HUES64 (cell line): Measurements from ENCODE around the gene AIRE.

Source experiments
- H3K27ac ChIP-seq: 2 replicates; pipeline ENCODE4 v1.7.0; 2013; ENCODE audit warnings: low read depth, low read length, inconsistent platforms
- H3K27me3 ChIP-seq: 2 replicates; pipeline ENCODE4 v1.6.1; 2013; ENCODE audit warnings: mild to moderate bottlenecking, low read length; ENCODE audit not compliant: insufficient read depth
- H3K36me3 ChIP-seq: 2 replicates; pipeline ENCODE4 v1.6.1; 2013; ENCODE audit warnings: mild to moderate bottlenecking, low read length; ENCODE audit not compliant: insufficient read depth
- H3K4me1 ChIP-seq: 2 replicates; pipeline ENCODE4 v1.6.1; 2013; ENCODE audit warnings: mild to moderate bottlenecking, low read length, moderate library complexity; ENCODE audit not compliant: insufficient read depth
- H3K4me3 ChIP-seq: 2 replicates; pipeline ENCODE4 v1.5.1; 2013; ENCODE audit warnings: mild to moderate bottlenecking, low read length, moderate library complexity
- H3K9ac ChIP-seq: 2 replicates; pipeline ENCODE4 v1.6.1; 2013; ENCODE audit warnings: mild to moderate bottlenecking, low read depth, low read length
- H3K9me3 ChIP-seq: 2 replicates; pipeline ENCODE4 v1.6.1; 2013; ENCODE audit warnings: low read depth, low read length; ENCODE audit not compliant: insufficient read depth
- WGBS: fragments of 150-250, 120-280 bp; methylation state at CpG from one replicate; pipeline ENCODE4 v1.1.7; 2013; ENCODE audit warnings: missing lambda C conversion rate; 5-methylcytosine and 5-hydroxymethylcytosine counted together

Gene AIRE

GRCh38 chr21:44321846-44322450, 36.3 kb downstream of the AIRE start:
- no peaks in the 10 kb centered on the region for H3K27me3 ChIP-seq
- 95% methylated on average over 23 of the region's 23 CpGs for WGBS
- no peaks in the 10 kb centered on the region for H3K9me3 ChIP-seq
- H3K36me3 ChIP-seq = peaks cover 59% of the 10 kb centered on the region
- no peak overlapping the region for H3K4me3 ChIP-seq
- H3K4me1 ChIP-seq = no peaks in the 10 kb centered on the region
- H3K27ac ChIP-seq = no peak overlapping the region
- H3K9ac ChIP-seq = no peak overlapping the region; the same call in 1 of the 2 replicates

- H3K27ac ChIP-seq = no peak overlapping the region
- H3K4me3 ChIP-seq = no peak overlapping the region
- no peaks in the 10 kb centered on the region for H3K27me3 ChIP-seq
- H3K9me3 ChIP-seq = no peaks in the 10 kb centered on the region
- H3K4me1 ChIP-seq = no peaks in the 10 kb centered on the region
- no peak overlapping the region for H3K9ac ChIP-seq
- H3K36me3 ChIP-seq = peaks cover 54% of the 10 kb centered on the region
- WGBS = 94% methylated on average over 38 of the region's 38 CpGs
Measured at GRCh38 chr21:44322621-44323325, 37.1 kb downstream of the AIRE start.

- 90% methylated on average over 20 of the region's 20 CpGs for WGBS
- H3K9me3 ChIP-seq = no peaks in the 10 kb centered on the region
- no peaks in the 10 kb centered on the region for H3K27me3 ChIP-seq
- peaks cover 49% of the 10 kb centered on the region for H3K36me3 ChIP-seq
- H3K27ac ChIP-seq = no peak overlapping the region
- H3K4me3 ChIP-seq = no peak overlapping the region
- no peak overlapping the region for H3K9ac ChIP-seq
- H3K4me1 ChIP-seq = no peaks in the 10 kb centered on the region
Measured at GRCh38 chr21:44323591-44323990, 37.9 kb downstream of the AIRE start.

GRCh38 chr21:44324106-44324853, 38.6 kb downstream of the AIRE start:
- 96% methylated on average over 37 of the region's 37 CpGs for WGBS
- no peaks in the 10 kb centered on the region for H3K9me3 ChIP-seq
- H3K27ac ChIP-seq = no peak overlapping the region
- peaks cover 45% of the 10 kb centered on the region for H3K36me3 ChIP-seq
- no peak overlapping the region for H3K9ac ChIP-seq
- no peak overlapping the region for H3K4me3 ChIP-seq
- no peaks in the 10 kb centered on the region for H3K27me3 ChIP-seq
- H3K4me1 ChIP-seq = no peaks in the 10 kb centered on the region

- H3K9ac ChIP-seq = no peak overlapping the region
- H3K36me3 ChIP-seq = peaks cover 41% of the 10 kb centered on the region
- WGBS = 93% methylated on average over 11 of the region's 11 CpGs
- no peak overlapping the region for H3K4me3 ChIP-seq
- H3K9me3 ChIP-seq = no peaks in the 10 kb centered on the region
- H3K27me3 ChIP-seq = no peaks in the 10 kb centered on the region
- no peak overlapping the region for H3K27ac ChIP-seq
- no peaks in the 10 kb centered on the region for H3K4me1 ChIP-seq
Measured at GRCh38 chr21:44324854-44325107, 39.1 kb downstream of the AIRE start.

GRCh38 chr21:44325386-44326271, 40.0 kb downstream of the AIRE start:
- WGBS = 95% methylated on average over 44 of the region's 44 CpGs
- Histone ChIP-seq H3K9me3 (no peaks in the 10 kb centered on the region), H3K9ac (no peak overlapping the region), H3K4me1 (no peaks in the 10 kb centered on the region), H3K36me3 (peaks cover 33% of the 10 kb centered on the region), H3K27ac (no peak overlapping the region), H3K27me3 (no peaks in the 10 kb centered on the region), H3K4me3 (no peak overlapping the region)

GRCh38 chr21:44326272-44326647, 40.6 kb downstream of the AIRE start:
- no peaks in the 10 kb centered on the region for H3K27me3 ChIP-seq
- no peak overlapping the region for H3K27ac ChIP-seq
- H3K9me3 ChIP-seq = no peaks in the 10 kb centered on the region
- 91% methylated on average over 13 of the region's 13 CpGs for WGBS
- no peak overlapping the region for H3K9ac ChIP-seq
- H3K36me3 ChIP-seq = peaks cover 33% of the 10 kb centered on the region
- no peak overlapping the region for H3K4me3 ChIP-seq
- no peaks in the 10 kb centered on the region for H3K4me1 ChIP-seq

- Histone ChIP-seq H3K4me3 (no peak overlapping the region), H3K9me3 (no peaks in the 10 kb centered on the region), H3K36me3 (peaks cover 33% of the 10 kb centered on the region), H3K9ac (no peak overlapping the region), H3K27ac (no peak overlapping the region), H3K4me1 (no peaks in the 10 kb centered on the region), H3K27me3 (no peaks in the 10 kb centered on the region)
- 91% methylated on average over 26 of the region's 26 CpGs for WGBS
Measured at GRCh38 chr21:44326716-44327602, 41.3 kb downstream of the AIRE start.

- peaks cover 30% of the 10 kb centered on the region for H3K36me3 ChIP-seq
- no peaks in the 10 kb centered on the region for H3K4me1 ChIP-seq
- no peaks in the 10 kb centered on the region for H3K9me3 ChIP-seq
- H3K27me3 ChIP-seq = no peaks in the 10 kb centered on the region
- H3K9ac ChIP-seq = no peak overlapping the region
- no peak overlapping the region for H3K4me3 ChIP-seq
- no peak overlapping the region for H3K27ac ChIP-seq
- 94% methylated on average over 11 of the region's 11 CpGs for WGBS
Measured at GRCh38 chr21:44327603-44327974, 41.9 kb downstream of the AIRE start.

- Histone ChIP-seq H3K9ac (no peak overlapping the region), H3K36me3 (peaks cover 29% of the 10 kb centered on the region), H3K4me1 (no peaks in the 10 kb centered on the region), H3K9me3 (no peaks in the 10 kb centered on the region), H3K4me3 (no peak overlapping the region), H3K27ac (no peak overlapping the region), H3K27me3 (no peaks in the 10 kb centered on the region)
- WGBS = 94% methylated on average over 25 of the region's 25 CpGs
Measured at GRCh38 chr21:44328242-44328895, 42.7 kb downstream of the AIRE start.
